ENCODE results near the gene RPAP3. TPM values are rescaled to one million over a fixed set of nuclear protein-coding genes. Genes with fewer than 3 reads are reported as not detected.
A peak's percentile ranks its signal among the peaks of the same experiment; 100 is the strongest.

Gene RPAP3
- total and polyA plus RNA-seq, 4 donors, result 9.5 to 19.9 (median 14.9) TPM

DNA sequence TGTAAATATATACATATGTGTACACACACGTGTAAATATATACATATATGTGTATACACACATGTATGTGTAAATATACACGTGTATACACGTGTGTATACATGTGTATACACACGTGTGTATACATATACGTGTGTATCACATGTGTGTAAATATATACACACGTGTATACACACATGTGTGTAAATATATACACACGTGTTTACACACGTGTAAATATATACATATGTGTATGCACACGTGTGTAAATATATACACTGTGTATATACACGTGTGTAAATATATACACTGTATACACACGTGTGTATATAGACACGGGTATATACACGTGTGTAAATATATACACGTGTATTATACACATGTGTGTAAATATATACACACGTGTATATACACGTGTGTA lies 71.7 kb downstream of the RPAP3 start:
- H3K27ac ChIP-seq (ENCODE audit: low read depth in 1 of 2, low read length in 1 of 2), result no peak overlapping the region
- 75 to 76% methylated on average over 16 of the region's 16 CpGs for WGBS, 2 donors
- H3K27me3 ChIP-seq (ENCODE audit: control insufficient read depth in 3 of 3, insufficient read depth in 3 of 3, low read length in 2 of 3), result no peaks in the 10 kb centered on the region
- H3K9ac ChIP-seq (ENCODE audit: insufficient read depth in 1 of 2, low read length in 2 of 2), result no peak overlapping the region
- no peaks in the 10 kb centered on the region for H3K4me1 ChIP-seq (ENCODE audit: control insufficient read depth in 5 of 5, insufficient read depth in 5 of 5, low read length in 5 of 5)
- no peak overlapping the region for H3K4me3 ChIP-seq
- ATAC-seq (ENCODE audit: insufficient read depth, low FRiP score) (no peak), DNase-seq (no peak)
- peaks cover 0 to 2% (median under 1%) of the 10 kb centered on the region in 4 donors for H3K36me3 ChIP-seq (ENCODE audit: control insufficient read depth in 4 of 4, insufficient read depth in 4 of 4, low read length in 4 of 4)
- TF ChIP-seq, protein P1, sequence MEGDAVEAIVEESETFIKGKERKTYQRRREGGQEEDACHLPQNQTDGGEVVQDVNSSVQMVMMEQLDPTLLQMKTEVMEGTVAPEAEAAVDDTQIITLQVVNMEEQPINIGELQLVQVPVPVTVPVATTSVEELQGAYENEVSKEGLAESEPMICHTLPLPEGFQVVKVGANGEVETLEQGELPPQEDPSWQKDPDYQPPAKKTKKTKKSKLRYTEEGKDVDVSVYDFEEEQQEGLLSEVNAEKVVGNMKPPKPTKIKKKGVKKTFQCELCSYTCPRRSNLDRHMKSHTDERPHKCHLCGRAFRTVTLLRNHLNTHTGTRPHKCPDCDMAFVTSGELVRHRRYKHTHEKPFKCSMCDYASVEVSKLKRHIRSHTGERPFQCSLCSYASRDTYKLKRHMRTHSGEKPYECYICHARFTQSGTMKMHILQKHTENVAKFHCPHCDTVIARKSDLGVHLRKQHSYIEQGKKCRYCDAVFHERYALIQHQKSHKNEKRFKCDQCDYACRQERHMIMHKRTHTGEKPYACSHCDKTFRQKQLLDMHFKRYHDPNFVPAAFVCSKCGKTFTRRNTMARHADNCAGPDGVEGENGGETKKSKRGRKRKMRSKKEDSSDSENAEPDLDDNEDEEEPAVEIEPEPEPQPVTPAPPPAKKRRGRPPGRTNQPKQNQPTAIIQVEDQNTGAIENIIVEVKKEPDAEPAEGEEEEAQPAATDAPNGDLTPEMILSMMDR (IDR thresholded peaks at IDR 0.05; ENCODE audit: control extremely low read depth, extremely low read depth), result no peak
- peaks cover 0 to 4% (median 2%) of the 10 kb centered on the region in 4 donors for H3K9me3 ChIP-seq (ENCODE audit: control insufficient read depth in 4 of 4, insufficient read depth in 3 of 4, low read length in 3 of 4)

DNA sequence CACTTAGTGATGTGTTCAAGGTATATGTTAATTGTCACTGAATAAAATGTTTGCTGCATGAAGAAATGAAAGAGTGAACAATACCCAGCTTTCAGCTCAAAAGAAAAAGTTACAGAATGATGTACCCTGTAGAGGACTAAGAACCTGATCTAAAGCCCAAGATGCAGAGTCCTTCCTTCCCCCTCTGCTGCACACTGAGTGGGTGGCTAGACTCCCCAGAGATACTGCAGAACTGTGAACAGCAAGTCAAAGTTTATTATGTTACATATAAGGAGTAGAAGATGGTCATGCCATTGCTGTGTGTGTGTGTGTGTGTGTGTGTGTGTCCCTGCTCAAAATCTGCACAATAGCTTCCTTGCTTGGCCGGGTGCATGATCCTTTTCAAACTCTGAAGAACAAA lies 83.9 kb downstream of the RPAP3 start:
- H3K27me3 ChIP-seq (ENCODE audit: control insufficient read depth in 3 of 3, insufficient read depth in 3 of 3, low read length in 2 of 3), result no peaks in the 10 kb centered on the region
- no peak overlapping the region for H3K4me3 ChIP-seq
- H3K9ac ChIP-seq (ENCODE audit: insufficient read depth in 1 of 2, low read length in 2 of 2), result no peak overlapping the region
- ATAC-seq (ENCODE audit: insufficient read depth, low FRiP score), result no peak
- no peak overlapping the region for H3K27ac ChIP-seq (ENCODE audit: low read depth in 1 of 2, low read length in 1 of 2)
- WGBS, 2 donors, result 89 to 96% methylated on average over 1 of the region's 1 CpG
- H3K36me3 ChIP-seq (ENCODE audit: control insufficient read depth in 4 of 4, insufficient read depth in 4 of 4, low read length in 4 of 4), result no peaks in the 10 kb centered on the region
- TF ChIP-seq, protein P1 (IDR thresholded peaks at IDR 0.05; ENCODE audit: control extremely low read depth, extremely low read depth), result no peak
- no peaks in the 10 kb centered on the region for H3K9me3 ChIP-seq (ENCODE audit: control insufficient read depth in 4 of 4, insufficient read depth in 3 of 4, low read length in 3 of 4)
- no peak for DNase-seq
- peaks cover 0 to 5% (median 0%) of the 10 kb centered on the region in 5 donors for H3K4me1 ChIP-seq (ENCODE audit: control insufficient read depth in 5 of 5, insufficient read depth in 5 of 5, low read length in 5 of 5)

DNA sequence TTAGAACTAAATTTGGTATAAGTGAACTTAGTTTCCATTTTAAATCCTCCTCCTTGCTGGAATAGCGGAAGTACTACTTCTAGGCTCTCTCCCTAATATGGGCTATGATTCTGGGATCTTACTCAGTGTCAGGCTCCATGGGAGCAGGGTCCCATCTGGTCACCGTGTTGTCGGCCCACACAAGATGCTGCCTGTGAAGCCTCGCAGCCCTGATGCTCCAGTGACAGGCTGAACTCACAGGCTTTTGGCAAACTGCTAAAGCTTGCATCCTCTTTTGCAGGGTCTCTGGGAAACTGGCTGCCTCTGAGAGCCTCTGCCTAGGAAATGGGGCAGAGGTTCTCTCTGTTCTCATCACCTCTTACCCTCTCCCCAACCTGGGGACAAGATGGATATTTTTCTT lies 88.4 kb downstream of the RPAP3 start:
- Histone ChIP-seq H3K9me3 (ENCODE audit: control insufficient read depth in 4 of 4, insufficient read depth in 3 of 4, low read length in 3 of 4) (peaks cover 0 to 10% (median 5%) of the 10 kb centered on the region in 4 donors), H3K9ac (ENCODE audit: insufficient read depth in 1 of 2, low read length in 2 of 2) (no peak overlapping the region), H3K4me3 (no peak overlapping the region), H3K36me3 (ENCODE audit: control insufficient read depth in 4 of 4, insufficient read depth in 4 of 4, low read length in 4 of 4) (peaks cover 0 to 3% (median 0%) of the 10 kb centered on the region in 4 donors), H3K27ac (ENCODE audit: low read depth in 1 of 2, low read length in 1 of 2) (no peak overlapping the region), H3K4me1 (ENCODE audit: control insufficient read depth in 5 of 5, insufficient read depth in 5 of 5, low read length in 5 of 5) (peaks cover 0 to 8% (median 0%) of the 10 kb centered on the region in 5 donors), H3K27me3 (ENCODE audit: control insufficient read depth in 3 of 3, insufficient read depth in 3 of 3, low read length in 2 of 3) (no peaks in the 10 kb centered on the region)
- TF ChIP-seq, protein P1 (IDR thresholded peaks at IDR 0.05; ENCODE audit: control extremely low read depth, extremely low read depth), result no peak
- WGBS, 2 donors, result 85 to 86% methylated on average over 4 of the region's 4 CpGs
- DNase-seq (peak; percentile 53 to 76 (median 54)), ATAC-seq (ENCODE audit: insufficient read depth, low FRiP score) (no peak)

GRCh38 chr12:47616440-47616839 lies 89.4 kb downstream of the RPAP3 start:
- no peak overlapping the region for H3K27ac ChIP-seq (ENCODE audit: low read depth in 1 of 2, low read length in 1 of 2)
- ATAC-seq (ENCODE audit: insufficient read depth, low FRiP score) (no peak), DNase-seq (no peak)
- TF ChIP-seq, protein P1 (IDR thresholded peaks at IDR 0.05; ENCODE audit: control extremely low read depth, extremely low read depth), result no peak
- H3K27me3 ChIP-seq (ENCODE audit: control insufficient read depth in 3 of 3, insufficient read depth in 3 of 3, low read length in 2 of 3), result no peaks in the 10 kb centered on the region
- 84 to 91% methylated on average over 1 of the region's 1 CpG for WGBS, 2 donors
- no peak overlapping the region for H3K4me3 ChIP-seq
- peaks cover 0 to 3% (median 0%) of the 10 kb centered on the region in 4 donors for H3K36me3 ChIP-seq (ENCODE audit: control insufficient read depth in 4 of 4, insufficient read depth in 4 of 4, low read length in 4 of 4)
- peaks cover 0 to 16% (median 2%) of the 10 kb centered on the region in 5 donors for H3K4me1 ChIP-seq (ENCODE audit: control insufficient read depth in 5 of 5, insufficient read depth in 5 of 5, low read length in 5 of 5)
- no peak overlapping the region for H3K9ac ChIP-seq (ENCODE audit: insufficient read depth in 1 of 2, low read length in 2 of 2)
- H3K9me3 ChIP-seq (ENCODE audit: control insufficient read depth in 4 of 4, insufficient read depth in 3 of 4, low read length in 3 of 4), result peaks cover 0 to 10% (median 5%) of the 10 kb centered on the region in 4 donors

All from lung (tissue), 12 donors.